Neural cell (in vitro differentiated cells): Measurements from ENCODE around the gene SFXN4. TPM values are rescaled to one million over a fixed set of nuclear protein-coding genes. Genes with fewer than 3 reads are reported as not detected.

Experiments
- H2AFZ ChIP-seq: fragments of 200-600, 300-800 bp; sonication (generic), shearing (Covaris generic); 2 replicates; pipeline ENCODE4 v1.6.0; 2014; ENCODE audit warnings: low read depth, mild to moderate bottlenecking, antibody characterized with exemption, low read length, moderate library complexity
- H3F3A ChIP-seq: fragments of 200-600 bp; shearing (Covaris generic); 2 replicates; pipeline ENCODE4 v1.6.1; 2016; ENCODE audit warnings: mild to moderate bottlenecking, moderate library complexity, mixed read lengths, antibody characterized with exemption, low read length; ENCODE audit not compliant: insufficient read depth, poor library complexity, severe bottlenecking
- H3K27ac ChIP-seq: fragments of 200-600, 300-800 bp; sonication (generic), shearing (Covaris generic); 2 replicates; pipeline ENCODE4 v1.5.1; 2014; ENCODE audit warnings: mild to moderate bottlenecking, low read length, moderate library complexity
- H3K27me3 ChIP-seq: fragments of 300-800, 200-600 bp; sonication (generic), shearing (Covaris generic); 2 replicates; pipeline ENCODE4 v1.6.0; 2014; ENCODE audit warnings: mild to moderate bottlenecking, low read depth, low read length, moderate library complexity; ENCODE audit not compliant: insufficient read depth
- H3K36me3 ChIP-seq: fragments of 300-800, 200-600 bp; sonication (generic), shearing (Covaris generic); 2 replicates; pipeline ENCODE4 v1.5.1; 2014; ENCODE audit warnings: mild to moderate bottlenecking, antibody characterized with exemption, low read length, moderate library complexity; ENCODE audit not compliant: insufficient read depth
- H3K4me2 ChIP-seq: fragments of 300-800, 200-600 bp; sonication (generic), shearing (Covaris generic); 2 replicates; pipeline ENCODE4 v1.6.0; 2014; ENCODE audit warnings: mild to moderate bottlenecking, low read length
- H3K4me3 ChIP-seq: fragments of 300-800, 200-600 bp; sonication (generic), shearing (Covaris generic); 2 replicates; pipeline ENCODE4 v1.5.1; 2014; ENCODE audit warnings: mild to moderate bottlenecking, low read length, moderate library complexity
- H3K79me2 ChIP-seq: fragments of 200-600 bp; shearing (Covaris generic); replicated peaks from 2 replicates; pipeline ENCODE4 v1.6.0; 2014; ENCODE audit warnings: mild to moderate bottlenecking, low read length, moderate library complexity; ENCODE audit not compliant: insufficient read depth
- H3K9ac ChIP-seq: fragments of 300-800, 200-600 bp; sonication (generic), shearing (Covaris generic); 2 replicates; pipeline ENCODE4 v1.6.1; 2016; ENCODE audit warnings: mild to moderate bottlenecking, low read length, mixed read lengths
- H3K9me2 ChIP-seq: fragments of 200-600 bp; shearing (Covaris generic); 2 replicates; pipeline ENCODE4 v1.6.1; 2016; ENCODE audit warnings: mild to moderate bottlenecking, low read length, mixed read lengths; ENCODE audit not compliant: insufficient read depth
- H3K9me3 ChIP-seq: fragments of 200-600, 300-800 bp; sonication (generic), shearing (Covaris generic); 2 replicates; pipeline ENCODE4 v1.6.1; 2016; ENCODE audit warnings: mild to moderate bottlenecking, mixed run types, low read length, moderate library complexity, mixed read lengths
- H4K20me1 ChIP-seq: fragments of 200-600 bp; shearing (Covaris generic); 2 replicates; pipeline ENCODE4 v1.6.1; 2016; ENCODE audit warnings: mild to moderate bottlenecking, mixed run types; ENCODE audit not compliant: insufficient read depth
- CTCF ChIP-seq: fragments of 450-650 bp; IDR thresholded peaks from 2 replicates; pipeline ENCODE4 v1.5.1; 2014; ENCODE audit warnings: antibody characterized with exemption, mild to moderate bottlenecking, moderate library complexity; ENCODE audit not compliant: poor library complexity, severe bottlenecking
- EP300 ChIP-seq: fragments of 450-650 bp; conservative IDR thresholded peaks from 2 replicates; pipeline ENCODE4 v1.6.1; 2014; ENCODE audit warnings: antibody characterized with exemption, mild to moderate bottlenecking, moderate library complexity; ENCODE audit not compliant: poor library complexity, severe bottlenecking
- EZH2 ChIP-seq: fragments of 200-600, 300-800 bp; shearing (Covaris generic), sonication (generic); IDR thresholded peaks from 2 replicates; pipeline ENCODE4 v1.6.1; 2014; ENCODE audit warnings: antibody characterized with exemption, low read length, borderline replicate concordance, mild to moderate bottlenecking; ENCODE audit not compliant: insufficient read depth, poor library complexity, severe bottlenecking
- MXI1 ChIP-seq: fragments of 450-650 bp; conservative IDR thresholded peaks from 2 replicates; pipeline ENCODE4 v1.6.1; 2014; ENCODE audit warnings: antibody characterized with exemption, mild to moderate bottlenecking; ENCODE audit not compliant: poor library complexity, severe bottlenecking
- POLR2AphosphoS5 ChIP-seq: IDR thresholded peaks from 2 replicates; pipeline ENCODE4 v1.6.1; 2012
- RAD21 ChIP-seq: fragments of 450-650 bp; conservative IDR thresholded peaks from 2 replicates; pipeline ENCODE4 v1.6.1; 2014; ENCODE audit warnings: antibody characterized with exemption, mild to moderate bottlenecking, moderate library complexity
- REST ChIP-seq: IDR thresholded peaks from 2 replicates; pipeline ENCODE4 v1.6.1; 2012; ENCODE audit warnings: borderline replicate concordance
- SMC3 ChIP-seq: fragments of 450-650 bp; conservative IDR thresholded peaks from 2 replicates; pipeline ENCODE4 v1.6.1; 2014; ENCODE audit warnings: antibody characterized with exemption, mild to moderate bottlenecking, moderate library complexity; ENCODE audit not compliant: poor library complexity
- TAF1 ChIP-seq: IDR thresholded peaks from 2 replicates; pipeline ENCODE4 v1.6.1; 2012; ENCODE audit warnings: low read depth
- polyA plus RNA-seq: library from polyadenylated mRNA; depleted of rRNA; stranded (reverse); fragments of >200 nt; gene quantifications from 2 replicates; pipeline ENCODE4 v1.2.3, GENCODE V29; 2014

SFXN4 gene
- polyA plus RNA-seq, 1 donor from 2014 or later: 23.7 TPM

GRCh38 chr10:119115926-119116325, 49.6 kb downstream of the SFXN4 start:
- no peak overlapping the region for H3K9ac ChIP-seq
- H3K27ac ChIP-seq: no peak overlapping the region
- no peak overlapping the region for H3K4me2 ChIP-seq

More at GRCh38 chr10:119115926-119116325, 49.6 kb downstream of the SFXN4 start:
- Histone ChIP-seq H3K4me3 (no peak overlapping the region), H4K20me1 (no peaks in the 10 kb centered on the region), H3K9me3 (no peaks in the 10 kb centered on the region), H2AFZ (no peak overlapping the region), H3K36me3 (peaks cover 5% of the 10 kb centered on the region), H3K79me2 (no peaks in the 10 kb centered on the region), H3F3A (no peaks in the 10 kb centered on the region), H3K9me2 (no peaks in the 10 kb centered on the region), H3K27me3 (no peaks in the 10 kb centered on the region)
- TF ChIP-seq CTCF (no peak), RAD21 (no peak), SMC3 (no peak), EZH2 (no peak), MXI1 (no peak), REST (no peak), EP300 (no peak), POLR2AphosphoS5 (no peak), TAF1 (no peak)
